HG02678 (cell line): ENCODE measurements around the gene LCN9.
"Not testable (repeated sequence)": the region's sequence is repeated elsewhere in the genome, so short reads cannot be mapped to it uniquely, and the experiment has no call there.

Experiments
- ATAC-seq: cut with Tn5 transposase; IDR thresholded peaks from one replicate; pipeline ENCODE4 v1.9.1; 2021; ENCODE audit warnings: mild to moderate bottlenecking, moderate library complexity; ENCODE audit not compliant: unreplicated experiment

The LCN9 gene

GRCh38 chr9:135670721-135671590 lies 7.8 kb downstream of the LCN9 start:
- no peak for ATAC-seq

GRCh38 chr9:135671591-135672041 lies 8.5 kb downstream of the LCN9 start:
- no peak for ATAC-seq

GRCh38 chr9:135672786-135673185 lies 9.7 kb downstream of the LCN9 start:
- ATAC-seq, result not testable (repeated sequence)

- ATAC-seq, result no peak
Observed at GRCh38 chr9:135673941-135674340, 10.8 kb downstream of the LCN9 start.

- ATAC-seq, result no peak
Observed at GRCh38 chr9:135674977-135675376, 11.9 kb downstream of the LCN9 start.

- ATAC-seq, result no peak
Observed at GRCh38 chr9:135676891-135677290, 13.8 kb downstream of the LCN9 start.

- ATAC-seq, result no peak
Observed at GRCh38 chr9:135677641-135678168, 14.6 kb downstream of the LCN9 start.

GRCh38 chr9:135678236-135679017 lies 15.3 kb downstream of the LCN9 start:
- ATAC-seq, result no peak

- ATAC-seq, result no peak
Observed at GRCh38 chr9:135680056-135680455, 16.9 kb downstream of the LCN9 start.

- no peak for ATAC-seq
Observed at GRCh38 chr9:135681161-135681560, 18.1 kb downstream of the LCN9 start.

- ATAC-seq, result no peak
Observed at GRCh38 chr9:135683401-135684034, 20.4 kb downstream of the LCN9 start.

- no peak for ATAC-seq
Observed at GRCh38 chr9:135684691-135685090, 21.6 kb downstream of the LCN9 start.

GRCh38 chr9:135687216-135687615 lies 24.1 kb downstream of the LCN9 start:
- no peak for ATAC-seq

GRCh38 chr9:135689011-135689410 lies 25.9 kb downstream of the LCN9 start:
- no peak for ATAC-seq

- no peak for ATAC-seq
Observed at GRCh38 chr9:135690836-135691570, 27.9 kb downstream of the LCN9 start.

GRCh38 chr9:135692410-135692809 lies 29.3 kb downstream of the LCN9 start:
- no peak for ATAC-seq

GRCh38 chr9:135693265-135693664 lies 30.2 kb downstream of the LCN9 start:
- ATAC-seq, result no peak

- no peak for ATAC-seq
Observed at GRCh38 chr9:135693771-135694170, 30.7 kb downstream of the LCN9 start.

GRCh38 chr9:135694414-135694813 lies 31.3 kb downstream of the LCN9 start:
- ATAC-seq, result no peak

- no peak for ATAC-seq
Observed at GRCh38 chr9:135695036-135695435, 31.9 kb downstream of the LCN9 start.

- no peak for ATAC-seq
Observed at GRCh38 chr9:135695642-135696041, 32.5 kb downstream of the LCN9 start.
